Kidney capillary endothelial cell (primary cell): ENCODE measurements around the gene PDE4B.

Experiments used
- DNase-seq: peaks from one replicate; pipeline ENCODE4 v3.0.0-alpha.2; 2018; ENCODE audit warnings: low spot score

Gene PDE4B

DNA sequence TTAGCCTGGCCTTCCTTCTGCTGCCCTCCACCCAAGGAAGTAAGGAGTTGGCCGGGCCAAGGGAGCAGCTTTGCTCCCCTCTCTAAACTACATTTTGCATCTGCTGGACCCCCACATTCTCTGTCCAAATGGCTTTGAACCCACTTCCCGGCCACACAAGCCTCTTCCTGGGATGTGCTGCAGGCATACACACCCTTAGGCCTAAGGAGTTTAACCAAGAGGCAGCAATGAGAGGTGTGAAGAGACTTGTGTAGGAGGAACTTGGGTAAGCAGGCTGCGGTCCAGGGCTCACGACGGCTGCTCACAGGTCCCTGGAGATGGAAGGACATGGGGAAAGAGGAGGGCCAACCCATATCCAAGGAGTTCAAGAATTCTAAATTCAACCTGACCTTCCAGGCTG is 544.6 kb downstream of the PDE4B start:
- no peak for DNase-seq

DNA sequence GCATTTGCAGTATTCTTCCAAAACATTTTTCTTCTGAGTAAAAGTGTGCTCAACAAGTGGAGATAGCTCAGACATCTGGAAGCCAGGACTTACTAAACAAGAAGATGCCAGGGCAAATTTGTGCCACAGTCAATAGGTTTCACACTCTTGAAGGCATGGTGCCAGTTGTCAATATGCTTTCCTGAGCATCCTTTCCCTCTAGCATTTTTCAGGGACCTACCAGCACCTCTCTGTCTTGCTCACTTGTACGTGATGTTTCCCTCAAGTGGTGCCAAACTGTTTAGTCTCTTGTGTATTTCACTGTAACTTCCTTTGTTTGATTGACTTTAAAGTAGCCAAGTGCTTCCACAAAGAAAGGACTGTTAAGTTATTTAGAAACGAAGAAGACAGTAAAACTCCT is 547.2 kb downstream of the PDE4B start:
- no peak for DNase-seq

DNA sequence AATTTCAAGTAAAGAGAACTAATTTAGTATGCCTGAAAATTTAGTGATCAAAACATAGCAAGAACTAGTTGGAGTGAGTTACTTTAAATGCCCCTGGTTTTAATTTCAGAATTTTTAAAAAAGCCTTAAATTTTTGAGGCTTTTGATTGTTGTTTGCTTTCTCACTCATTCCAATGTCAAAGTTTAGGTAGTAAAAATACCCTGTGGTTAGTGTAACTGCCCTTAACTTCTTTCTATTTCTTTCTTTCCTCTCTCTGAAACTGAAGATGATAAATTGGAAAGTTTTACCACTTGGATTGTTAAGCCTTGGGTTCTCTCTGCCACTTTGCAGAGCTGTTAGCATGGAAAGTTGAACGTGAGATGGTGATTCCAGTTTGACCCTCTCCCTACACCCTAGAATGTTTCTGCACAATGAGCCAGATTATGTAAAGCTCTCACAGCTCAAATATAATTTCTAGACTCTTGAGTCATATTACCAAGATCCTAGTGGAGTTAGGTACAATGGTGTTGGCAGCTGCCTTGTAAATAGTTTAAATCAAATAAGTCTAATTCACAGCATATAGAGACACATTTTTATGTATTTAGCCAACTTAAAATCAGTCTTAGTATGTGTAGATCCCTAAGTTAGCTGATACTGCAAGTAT is 548.9 kb downstream of the PDE4B start:
- DNase-seq: no peak

DNA sequence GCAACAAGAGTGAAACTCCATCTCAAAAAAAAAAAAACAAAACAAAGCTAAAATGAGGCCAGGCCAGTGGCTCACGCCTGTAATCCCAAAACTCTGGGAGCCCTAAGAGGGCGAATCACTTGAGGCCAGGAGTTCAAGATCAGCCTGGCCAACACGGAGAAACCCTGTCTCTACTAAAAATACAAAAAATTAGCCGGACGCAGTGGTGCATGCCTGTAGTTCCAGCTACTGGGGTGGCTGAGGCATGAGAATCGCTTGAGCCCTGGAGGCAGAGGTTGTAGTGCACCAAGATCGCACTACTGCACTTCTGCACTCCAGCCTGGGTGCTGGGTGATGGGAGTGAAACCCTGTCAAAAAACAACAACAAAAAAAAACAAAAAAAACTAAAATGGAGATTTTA is 550.0 kb downstream of the PDE4B start:
- no peak for DNase-seq

DNA sequence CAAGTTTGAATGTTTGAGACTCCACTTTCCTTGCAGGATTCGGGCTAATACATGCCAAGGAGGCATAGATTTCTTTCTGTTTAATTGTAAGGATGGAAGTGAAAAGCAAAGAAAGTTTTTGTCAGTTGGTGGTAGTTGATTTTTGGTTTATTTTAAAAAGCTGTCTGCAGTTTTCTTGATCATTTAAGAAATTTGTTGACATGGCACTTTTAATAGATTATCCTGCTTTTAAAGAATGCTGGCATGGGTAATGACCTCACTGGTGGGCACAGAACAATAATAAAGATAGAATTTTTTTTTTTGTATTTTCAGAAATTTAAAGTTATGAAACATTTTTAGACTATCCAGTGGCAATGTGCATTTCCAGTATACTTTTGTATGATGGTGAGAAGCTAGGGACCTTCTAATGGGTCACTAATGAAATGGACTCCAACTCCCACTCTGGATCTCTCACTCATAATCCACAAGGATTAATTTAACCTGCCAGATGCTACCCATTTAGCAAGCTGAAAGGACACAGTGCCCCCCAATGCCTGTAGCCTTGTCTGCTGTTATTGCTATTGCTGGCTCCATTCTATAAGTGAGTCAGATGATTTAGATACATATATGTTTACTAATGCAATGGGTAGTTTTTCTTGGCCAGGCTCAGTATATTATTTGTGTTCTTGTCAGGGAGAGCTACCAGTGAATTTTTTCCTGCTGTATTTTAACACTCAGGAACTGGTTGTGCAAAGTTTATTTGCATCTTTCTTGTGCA is 551.1 kb downstream of the PDE4B start:
- DNase-seq: no peak

DNA sequence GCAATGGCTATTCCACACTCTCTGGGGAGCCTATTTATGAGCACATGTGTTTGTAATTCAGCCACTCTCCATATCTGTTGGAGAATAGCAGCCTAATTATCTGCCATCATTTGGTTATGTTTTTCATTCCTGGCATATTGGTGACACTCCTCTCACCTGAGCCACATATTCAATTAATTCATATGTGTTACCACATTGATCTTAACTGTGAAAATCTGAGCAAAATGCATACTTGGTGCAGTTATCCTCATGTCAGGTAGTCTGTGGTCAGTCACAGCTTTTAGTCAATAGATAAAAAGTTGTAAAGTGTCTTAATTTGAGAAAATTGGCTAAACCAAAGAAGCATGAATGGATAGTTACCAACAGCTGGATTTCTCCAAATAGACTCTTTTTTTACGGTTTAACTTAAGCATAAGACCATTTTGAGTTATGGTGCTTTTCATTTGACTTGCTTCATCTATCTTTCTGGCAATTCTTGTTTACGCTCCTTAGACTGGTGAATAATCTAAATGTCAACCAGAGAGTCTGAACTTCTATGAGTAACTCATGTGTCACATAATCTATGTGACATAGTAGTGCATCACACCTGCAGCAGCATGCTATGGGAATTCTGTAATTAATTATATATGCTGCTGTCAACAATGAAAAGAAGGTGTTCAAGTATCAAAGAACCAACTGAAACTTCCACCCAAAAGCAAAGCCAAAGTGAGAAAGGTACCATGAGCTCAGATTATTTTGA is 553.5 kb downstream of the PDE4B start:
- DNase-seq: peak; percentile 50

DNA sequence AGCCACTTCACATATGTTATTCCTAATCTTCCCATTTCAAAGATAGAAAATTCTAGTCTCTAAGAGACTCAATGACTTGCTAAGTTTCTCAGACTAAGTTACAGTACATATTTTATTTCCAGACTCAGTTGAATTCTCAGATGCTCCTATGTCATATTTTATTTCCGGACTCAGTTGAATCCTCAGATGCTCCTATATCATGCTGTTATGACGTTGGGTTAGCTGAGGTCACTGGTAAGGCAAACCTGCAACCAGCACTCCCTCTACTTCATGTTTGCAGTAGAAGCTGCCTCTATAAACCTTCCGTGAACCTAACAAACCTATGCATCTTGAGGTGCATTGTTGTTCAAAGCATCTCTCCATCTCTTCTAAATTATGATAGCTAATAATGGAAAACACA is 554.2 kb downstream of the PDE4B start:
- DNase-seq: no peak

DNA sequence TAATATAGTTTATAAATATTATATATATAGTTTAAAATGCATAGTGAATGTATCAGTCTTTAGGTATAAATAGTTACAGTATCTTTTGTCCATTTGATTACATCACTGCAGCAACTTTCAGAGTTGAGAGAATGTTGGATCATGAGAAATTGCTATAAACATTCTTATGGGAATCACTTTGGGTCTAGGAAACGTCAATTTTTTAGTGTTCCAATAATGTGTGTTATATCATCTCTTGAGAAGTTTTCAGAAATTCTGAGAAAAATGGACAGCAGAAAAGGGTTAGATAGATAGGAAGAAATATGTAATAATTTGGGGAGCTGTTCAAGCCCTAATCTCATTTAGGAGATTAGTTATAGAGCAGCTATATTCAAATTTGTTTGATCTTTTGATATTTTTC is 556.1 kb downstream of the PDE4B start:
- no peak for DNase-seq

DNA sequence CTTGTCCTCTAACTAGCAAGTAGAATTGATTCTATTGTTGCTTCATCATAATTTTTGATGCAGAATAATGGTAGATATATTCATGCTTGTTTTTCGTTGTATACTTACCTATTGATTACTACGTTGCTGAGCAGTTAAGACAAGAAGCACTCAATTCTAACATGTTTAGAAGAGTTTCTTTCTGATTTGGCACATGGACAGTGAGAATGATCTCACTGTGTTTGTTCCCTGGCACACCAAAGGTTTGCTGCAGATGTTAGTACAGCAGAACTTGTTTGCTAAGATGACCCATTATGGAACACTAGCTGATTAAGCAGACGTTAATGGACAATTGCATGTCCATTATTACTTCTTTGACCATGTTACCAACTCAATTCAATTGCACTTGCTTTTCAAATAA is 556.5 kb downstream of the PDE4B start:
- DNase-seq: no peak

DNA sequence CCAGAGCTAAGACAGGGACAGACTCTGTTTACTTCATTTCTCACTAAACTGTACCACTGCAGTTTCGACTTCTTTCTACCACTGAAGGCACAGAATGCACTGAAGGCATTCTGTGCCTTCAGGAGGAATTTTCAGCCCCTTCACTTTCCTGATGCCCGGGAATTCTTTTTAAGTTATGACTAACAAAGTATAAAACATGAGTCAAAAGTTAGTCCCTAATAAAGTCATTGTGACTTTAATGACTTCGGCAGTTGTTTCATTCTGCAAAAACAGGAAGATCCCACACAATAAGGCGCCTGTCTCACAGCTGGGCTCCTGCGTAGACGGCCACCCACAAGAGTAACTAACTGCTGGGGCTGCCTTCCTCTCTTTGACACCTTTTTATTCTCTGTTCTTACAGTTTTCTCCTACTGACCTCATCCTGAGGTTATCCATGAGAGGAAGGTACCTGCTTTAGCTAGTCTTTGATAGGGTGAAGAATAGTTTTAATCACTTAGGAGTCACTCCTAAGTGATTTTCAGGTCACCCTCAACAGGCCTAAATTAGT is 557.4 kb downstream of the PDE4B start:
- DNase-seq: peak; percentile 93

DNA sequence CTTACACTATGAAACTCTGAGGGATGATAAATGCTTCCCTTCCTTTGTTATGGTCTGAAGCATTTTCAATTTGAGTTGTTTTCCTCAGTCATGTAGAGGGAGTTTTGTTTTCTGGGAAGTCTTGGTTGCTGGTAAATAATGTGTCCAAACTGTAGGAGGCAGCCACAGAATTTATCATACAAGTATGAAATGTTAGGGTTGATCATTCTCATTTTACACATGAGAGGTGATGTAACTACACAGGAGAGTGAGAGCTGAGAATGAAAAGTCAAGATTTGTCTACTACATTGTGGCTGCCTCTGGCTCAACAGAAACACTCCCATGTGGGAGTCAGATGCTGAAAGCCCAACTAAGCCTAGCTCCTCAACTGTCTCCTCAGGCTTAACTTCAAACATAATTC is 558.8 kb downstream of the PDE4B start:
- no peak for DNase-seq

DNA sequence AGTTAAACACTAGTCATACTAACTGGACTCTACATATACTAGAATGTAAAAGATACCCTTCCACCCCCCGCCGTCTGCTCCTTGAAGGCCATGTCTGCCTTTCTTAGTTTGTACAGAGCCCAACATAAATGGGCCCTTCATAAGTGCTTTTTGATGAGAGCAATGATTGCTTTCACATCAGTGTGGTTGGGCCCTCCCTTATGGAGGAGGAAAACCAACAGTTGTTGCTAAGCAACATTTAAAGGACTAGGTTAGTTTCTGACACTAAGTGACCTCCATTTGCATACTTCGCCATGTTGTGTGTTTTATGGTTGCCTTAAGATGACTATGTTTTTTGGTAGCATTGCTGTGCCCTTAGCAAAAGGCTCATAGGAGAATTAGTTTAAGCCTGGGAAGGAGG is 559.2 kb downstream of the PDE4B start:
- DNase-seq: no peak

DNA sequence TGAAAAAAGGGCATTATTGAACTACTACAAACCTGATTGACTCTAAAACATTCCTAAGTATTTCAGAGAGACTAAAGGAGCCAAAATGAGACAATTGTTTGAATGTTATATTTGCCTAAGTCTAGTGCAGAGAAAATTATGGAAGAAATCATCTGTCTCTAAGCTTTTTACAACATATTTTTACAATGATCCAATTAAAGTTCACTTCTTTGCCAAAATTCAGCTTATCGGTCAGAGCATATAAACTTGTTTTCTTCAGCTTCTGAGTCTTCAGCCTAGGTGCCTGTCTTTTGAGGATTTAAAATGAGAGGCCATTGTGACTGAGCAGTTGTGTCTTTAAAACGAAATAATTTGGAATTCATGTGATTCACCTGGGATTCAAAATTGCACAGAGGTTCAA is 560.1 kb downstream of the PDE4B start:
- no peak for DNase-seq

DNA sequence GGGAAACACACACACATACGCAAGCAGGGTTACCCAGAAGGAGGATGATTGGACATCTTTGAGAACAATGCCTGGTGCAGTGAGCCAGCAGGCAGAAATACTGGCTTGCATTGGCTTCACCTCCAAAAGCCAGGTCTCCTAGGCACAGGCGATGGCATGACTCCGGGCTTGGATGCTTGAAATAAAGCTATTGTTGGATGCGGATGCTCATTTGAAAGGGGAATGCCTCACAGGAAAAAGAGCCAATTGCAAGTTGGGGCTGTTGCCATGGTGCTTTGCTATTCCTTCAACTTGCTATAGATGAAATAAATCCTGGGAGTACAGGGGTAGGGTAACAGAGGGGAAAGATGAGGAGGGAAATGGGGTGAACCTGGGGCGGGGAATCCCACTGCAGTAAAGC is 560.6 kb downstream of the PDE4B start:
- no peak for DNase-seq

DNA sequence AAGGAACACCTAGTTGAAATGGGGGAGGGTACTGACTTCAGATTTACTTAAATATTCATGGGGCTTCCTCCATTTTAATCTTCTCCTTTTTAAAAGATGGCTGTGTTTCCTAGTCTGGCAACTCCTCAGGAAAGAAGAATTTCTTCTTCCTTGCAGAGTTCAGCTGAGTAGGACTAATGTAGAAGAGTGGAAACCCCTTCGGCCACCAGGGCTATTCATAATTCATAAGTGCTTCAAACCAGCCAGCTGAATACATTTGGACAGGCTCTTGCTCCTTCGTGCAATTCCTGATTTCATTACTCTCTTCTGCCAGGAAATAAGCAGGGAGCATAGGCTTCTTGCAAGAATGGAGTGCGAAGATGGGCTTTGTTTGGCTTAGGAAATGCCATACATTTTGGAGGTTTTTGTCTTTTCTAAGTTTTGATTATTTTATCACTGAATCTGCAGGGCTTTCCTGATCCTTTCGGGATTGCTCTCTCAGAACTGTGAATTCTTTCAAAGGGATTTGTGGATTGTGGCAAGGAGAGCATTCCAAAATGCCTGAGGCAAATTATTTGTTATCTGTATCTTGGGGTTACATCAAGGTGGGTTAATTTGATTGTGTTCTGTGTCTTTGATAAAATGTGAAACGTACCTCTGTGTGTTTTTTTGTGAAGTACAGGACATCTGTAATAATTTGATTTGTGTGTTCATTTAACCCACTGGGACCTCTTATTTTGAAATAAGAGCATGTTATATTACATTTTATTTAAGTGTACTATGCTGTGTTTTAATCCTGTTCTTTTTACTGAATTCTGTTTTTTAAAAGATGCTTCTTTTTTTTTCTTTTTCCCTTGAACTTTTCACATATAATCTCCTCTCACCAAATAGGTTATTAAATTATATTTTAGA is 561.9 kb downstream of the PDE4B start:
- DNase-seq: no peak

DNA sequence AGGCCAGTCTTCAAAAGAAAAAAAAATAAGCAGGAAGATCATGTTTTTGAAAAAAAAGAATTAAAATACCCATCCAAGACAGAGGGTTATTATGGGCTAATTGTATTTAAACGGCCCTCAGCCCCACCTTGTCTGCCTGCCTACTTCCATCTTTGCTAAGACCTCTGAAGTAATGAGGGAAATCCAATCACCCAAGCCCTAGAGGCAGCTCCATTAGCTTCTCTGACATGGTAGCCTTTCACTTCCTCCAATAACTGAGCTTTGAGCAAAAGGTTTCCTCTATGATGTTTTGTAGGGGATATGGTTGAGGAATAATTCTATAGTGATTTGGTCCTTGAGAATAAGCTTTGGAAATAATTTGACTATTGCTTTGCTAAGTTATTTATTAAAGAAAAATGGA is 563.1 kb downstream of the PDE4B start:
- no peak for DNase-seq

DNA sequence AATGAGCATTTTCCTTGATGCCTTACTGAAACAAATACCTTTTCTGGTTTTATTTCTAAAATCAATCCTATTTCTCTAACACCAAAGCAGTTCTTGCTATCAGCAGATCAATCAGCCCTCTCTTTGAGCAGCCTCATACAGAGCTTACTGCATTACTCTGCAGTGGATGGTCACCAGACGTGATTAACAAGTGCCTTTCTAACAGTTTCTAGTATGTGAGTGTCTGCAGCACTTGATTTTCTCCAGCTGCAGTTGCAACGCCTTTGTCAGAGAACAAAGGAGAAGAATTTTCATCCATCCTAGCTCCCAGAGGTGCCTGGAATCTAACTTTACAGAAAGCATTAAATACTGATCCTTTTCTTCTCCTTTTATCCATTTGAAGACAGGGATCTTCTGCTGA is 563.9 kb downstream of the PDE4B start:
- no peak for DNase-seq

DNA sequence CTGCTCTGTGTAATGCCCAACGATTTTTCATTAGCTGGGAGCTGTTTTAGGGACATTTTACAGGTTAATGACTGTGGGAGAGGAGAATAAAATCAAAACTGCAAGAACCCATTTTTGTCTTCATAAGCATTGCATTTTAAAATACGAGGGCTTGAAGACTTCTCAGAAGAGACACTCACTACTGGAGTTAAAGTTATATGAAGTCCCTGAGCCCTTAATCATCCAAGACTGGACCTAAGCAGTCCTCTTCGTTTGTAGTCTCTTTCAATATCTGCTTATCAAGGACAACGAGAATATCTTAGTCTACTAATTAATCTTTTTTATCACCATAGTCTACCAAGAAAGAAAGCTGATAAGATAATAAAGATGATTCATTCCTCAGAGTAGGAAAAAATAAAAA is 564.3 kb downstream of the PDE4B start:
- no peak for DNase-seq

DNA sequence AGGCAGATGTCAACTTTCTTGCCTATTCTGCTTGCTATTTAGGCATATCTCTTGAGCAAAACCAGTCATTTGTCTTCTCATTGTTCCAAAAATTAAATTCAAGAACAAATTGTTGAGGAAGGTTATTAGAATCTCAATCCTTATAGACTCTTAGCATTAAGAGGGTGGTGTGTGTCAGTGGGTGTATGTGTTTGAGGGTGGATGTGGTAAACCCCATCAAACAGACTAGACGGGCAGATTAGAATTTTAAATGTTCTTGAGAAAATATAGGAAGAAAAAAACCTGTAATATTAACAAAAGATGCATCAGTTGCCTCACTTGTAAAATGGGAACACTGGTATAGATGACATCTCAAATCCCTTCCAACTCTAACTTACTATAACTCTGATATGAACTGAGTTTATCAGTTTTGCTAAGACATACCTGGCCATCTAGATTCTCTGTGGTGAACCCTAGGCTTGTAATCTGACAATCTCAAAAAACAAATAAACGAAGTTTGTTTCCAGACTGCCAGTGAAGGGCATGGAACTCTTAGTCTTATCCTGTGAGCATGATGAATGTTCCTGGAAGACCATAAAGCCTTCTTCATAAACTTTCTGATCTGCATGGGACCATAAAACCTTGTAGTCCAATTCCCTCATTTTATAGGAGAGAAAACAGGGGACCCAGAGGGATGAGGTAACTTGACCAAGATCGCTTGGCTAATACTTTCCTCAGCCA is 564.9 kb downstream of the PDE4B start:
- no peak for DNase-seq

DNA sequence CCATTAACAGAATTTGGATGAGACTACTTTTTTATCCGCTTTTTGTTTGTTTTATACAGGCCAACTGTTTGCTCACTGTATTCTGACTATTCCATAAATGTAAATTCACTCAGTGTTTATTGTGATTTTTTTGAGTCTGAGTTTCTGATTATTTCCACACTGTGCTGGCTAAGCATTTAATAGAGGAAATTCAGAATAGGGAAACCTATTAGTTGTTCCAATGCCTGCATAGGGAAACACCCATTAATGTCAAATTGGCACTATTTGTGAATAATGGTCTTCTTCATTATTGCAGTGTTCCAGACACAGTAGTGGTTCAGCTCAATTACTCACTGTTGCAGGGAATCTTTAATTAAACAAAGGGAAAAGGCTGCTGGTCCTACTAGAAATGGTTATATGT is 566.6 kb downstream of the PDE4B start:
- DNase-seq: no peak

DNA sequence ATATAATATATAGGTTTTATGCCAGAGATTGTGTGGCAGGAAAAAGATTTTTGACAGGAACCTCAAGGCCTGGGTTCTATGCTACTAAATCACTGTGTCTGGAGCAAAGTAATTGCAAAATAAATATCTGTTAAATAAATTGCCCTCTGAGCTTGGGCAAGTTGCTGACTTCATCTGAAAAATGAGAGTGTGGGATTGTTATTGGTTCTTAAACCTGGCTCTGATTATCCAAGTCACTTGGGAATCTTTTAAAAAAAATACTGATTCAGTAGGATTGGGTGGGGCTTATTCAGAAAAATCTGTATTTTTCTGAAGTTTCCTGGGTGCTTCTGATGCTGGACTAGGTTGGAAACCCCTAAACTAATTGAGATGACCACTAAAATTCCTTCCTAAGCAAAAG is 567.1 kb downstream of the PDE4B start:
- no peak for DNase-seq
